ENCODE results near the gene FOXN3.

Gene FOXN3

GRCh38 chr14:89417091-89417464 lies at the start of gene FOXN3:
FOXN3 (minus strand) TSS chr14:89417233; CDS start chr14:89412476, 4,757 bp downstream.
- peak; percentile 88 to 89 for DNase-seq

- peak in 1 of 2 donors; percentile 12 for DNase-seq
Measured at GRCh38 chr14:89466484-89466883, 49.5 kb upstream of the FOXN3 start.

GRCh38 chr14:89465876-89466275 lies 48.8 kb upstream of the FOXN3 start:
- no peak for DNase-seq

GRCh38 chr14:89461256-89461655 lies 44.2 kb upstream of the FOXN3 start:
- no peak for DNase-seq

- no peak for DNase-seq
Measured at GRCh38 chr14:89458713-89459420, 41.8 kb upstream of the FOXN3 start.

- DNase-seq: no peak
Measured at GRCh38 chr14:89457007-89457406, 40.0 kb upstream of the FOXN3 start.

- DNase-seq: no peak
Measured at GRCh38 chr14:89455412-89455811, 38.4 kb upstream of the FOXN3 start.

- DNase-seq: no peak
Measured at GRCh38 chr14:89454996-89455395, 38.0 kb upstream of the FOXN3 start.

GRCh38 chr14:89452281-89452680 lies 35.2 kb upstream of the FOXN3 start:
- DNase-seq: no peak

- DNase-seq: no peak
Measured at GRCh38 chr14:89451229-89451628, 34.2 kb upstream of the FOXN3 start.

- peak in 1 of 2 donors; percentile 13 for DNase-seq
Measured at GRCh38 chr14:89447182-89447944, 30.3 kb upstream of the FOXN3 start.

- DNase-seq: peak; percentile 43 to 47
Measured at GRCh38 chr14:89445273-89445973, 28.4 kb upstream of the FOXN3 start.

GRCh38 chr14:89444516-89445125 lies 27.6 kb upstream of the FOXN3 start:
- no peak for DNase-seq

GRCh38 chr14:89444044-89444443 lies 27.0 kb upstream of the FOXN3 start:
- peak; percentile 54 to 56 for DNase-seq

- no peak for DNase-seq
Measured at GRCh38 chr14:89443042-89443629, 26.1 kb upstream of the FOXN3 start.

GRCh38 chr14:89442280-89442679 lies 25.2 kb upstream of the FOXN3 start:
- no peak for DNase-seq

- DNase-seq: no peak
Measured at GRCh38 chr14:89440986-89441909, 24.2 kb upstream of the FOXN3 start.

GRCh38 chr14:89435892-89436656 lies 19.0 kb upstream of the FOXN3 start:
- DNase-seq: no peak

GRCh38 chr14:89435492-89435891 lies 18.5 kb upstream of the FOXN3 start:
- DNase-seq: no peak

GRCh38 chr14:89432226-89432625 lies 15.2 kb upstream of the FOXN3 start:
- no peak for DNase-seq

All from activated CD4-positive, alpha-beta T cell treated with anti-CD3 and anti-CD28 coated beads for 4 hours (primary cell).